IMR-90 (cell line): ENCODE measurements around the gene MGRN1. TPM values are rescaled to one million over a fixed set of nuclear protein-coding genes. Genes with fewer than 3 reads are reported as not detected.

Experiments used
- ATAC-seq: fragments of 200-7000 bp; cut with Tn5 transposase; 2 replicates; pipeline ENCODE4 v1.9.1; 2020; ENCODE audit warnings: low read depth, mild to moderate bottlenecking, moderate library complexity
- BruUV-seq: library from RNA; stranded (reverse); fragments of 400-500 nt; replicated peaks from 2 replicates; lab custom pipeline; 2021; lab: Mats Ljungman, UMichigan
- CTCF ChIA-PET: fragments of 300-600 bp; formaldehyde crosslinking; extraction: SDS; loops from one replicate; lab custom pipeline; 2021; ENCODE audit warnings: antibody characterized with exemption; lab: Yijun Ruan, JAX
- POLR2A ChIA-PET: fragments of 300-600 bp; sonication (Branson Sonifier 250); formaldehyde crosslinking; loops from one replicate; lab custom pipeline; 2022; ENCODE audit warnings: antibody characterized with exemption; ENCODE audit not compliant: unreplicated experiment; lab: Charles Lee
- DNase-seq: peaks from one replicate; pipeline ENCODE4 v3.0.0; 2013
- H2AFZ ChIP-seq: replicated peaks from 2 replicates; pipeline ENCODE3; 2013; ENCODE audit warnings: low read length, mild to moderate bottlenecking; ENCODE audit not compliant: poor library complexity
- H2AK5ac ChIP-seq: 2 replicates; pipeline ENCODE4 v1.6.1; 2013; ENCODE audit warnings: low read depth, low read length, inconsistent platforms
- H2AK9ac ChIP-seq: replicated peaks from 2 replicates; pipeline ENCODE3; 2013; ENCODE audit warnings: mild to moderate bottlenecking, low read depth, low read length, moderate library complexity; ENCODE audit not compliant: poor library complexity
- H2BK120ac ChIP-seq: 2 replicates; pipeline ENCODE4 v1.6.1; 2013; ENCODE audit warnings: low read depth, low read length, inconsistent platforms
- H2BK15ac ChIP-seq: 3 replicates; pipeline ENCODE4 v1.6.1; 2013; ENCODE audit warnings: low read depth, low read length, inconsistent platforms
- H2BK20ac ChIP-seq: 2 replicates; pipeline ENCODE4 v1.6.1; 2013; ENCODE audit warnings: low read depth, mild to moderate bottlenecking, inconsistent platforms, low read length, moderate library complexity
- H2BK5ac ChIP-seq: 2 replicates; pipeline ENCODE4 v1.6.1; 2013; ENCODE audit warnings: mild to moderate bottlenecking, low read depth, low read length, inconsistent platforms; ENCODE audit not compliant: poor library complexity, severe bottlenecking
- H3K14ac ChIP-seq: replicated peaks from 2 replicates; pipeline ENCODE4 v1.6.1; 2013; ENCODE audit warnings: low read depth, low read length, inconsistent platforms
- H3K18ac ChIP-seq: 2 replicates; pipeline ENCODE4 v1.6.1; 2013; ENCODE audit warnings: low read depth, low read length, control low read depth
- H3K23ac ChIP-seq: 2 replicates; pipeline ENCODE4 v1.6.1; 2013; ENCODE audit warnings: low read depth, low read length, inconsistent platforms
- H3K27ac ChIP-seq: 2 replicates; pipeline ENCODE4 v1.5.1; 2013; ENCODE audit warnings: mild to moderate bottlenecking, control low read depth, low read length; ENCODE audit not compliant: insufficient read depth
- H3K27me3 ChIP-seq: 2 replicates; pipeline ENCODE4 v1.6.1; 2013; ENCODE audit warnings: low read length; ENCODE audit not compliant: control insufficient read depth, insufficient read depth
- H3K36me3 ChIP-seq: 2 replicates; pipeline ENCODE4 v1.6.1; 2013; ENCODE audit warnings: low read length, mixed read lengths; ENCODE audit not compliant: control insufficient read depth, insufficient read depth
- H3K4ac ChIP-seq: 2 replicates; pipeline ENCODE4 v1.6.1; 2013; ENCODE audit warnings: low read depth, low read length, inconsistent platforms
- H3K4me1 ChIP-seq: 2 replicates; pipeline ENCODE4 v1.6.1; 2013; ENCODE audit warnings: low read length, mixed read lengths; ENCODE audit not compliant: control insufficient read depth, insufficient read depth
- H3K4me2 ChIP-seq: 2 replicates; pipeline ENCODE4 v1.6.1; 2013; ENCODE audit warnings: low read depth, mild to moderate bottlenecking, control low read depth, low read length, moderate library complexity
- H3K4me3 ChIP-seq: 2 replicates; pipeline ENCODE4 v1.5.1; 2013; ENCODE audit warnings: low read depth, mild to moderate bottlenecking, control low read depth, low read length, moderate library complexity; ENCODE audit not compliant: insufficient read depth
- H3K56ac ChIP-seq: 2 replicates; pipeline ENCODE4 v1.6.1; 2013; ENCODE audit warnings: low read length, inconsistent platforms; ENCODE audit not compliant: insufficient read depth; ENCODE audit errors: extremely low read depth
- H3K79me1 ChIP-seq, 2 experiments: 2 replicates each; pipeline ENCODE4 v1.6.1; 2013; ENCODE audit warnings: low read length in 2 of 2, inconsistent platforms in 1 of 2, low read depth in 1 of 2
- H3K9ac ChIP-seq: 2 replicates; pipeline ENCODE4 v1.6.1; 2013; ENCODE audit warnings: low read depth, low read length, control low read depth
- H3K9me1 ChIP-seq: 2 replicates; pipeline ENCODE4 v1.6.1; 2013; ENCODE audit warnings: low read length, inconsistent platforms; ENCODE audit not compliant: insufficient read depth
- H3K9me3 ChIP-seq: 2 replicates; pipeline ENCODE4 v1.6.1; 2013; ENCODE audit warnings: low read length; ENCODE audit not compliant: control insufficient read depth, insufficient read depth
- H4K20me1 ChIP-seq: 2 replicates; pipeline ENCODE4 v1.6.1; 2013; ENCODE audit warnings: low read length, inconsistent platforms; ENCODE audit not compliant: insufficient read depth
- H4K5ac ChIP-seq: 2 replicates; pipeline ENCODE4 v1.6.1; 2013; ENCODE audit warnings: mild to moderate bottlenecking, low read depth, low read length, control low read depth
- H4K8ac ChIP-seq, 2 experiments: 2 replicates each; pipeline ENCODE4 v1.6.1; 2013; ENCODE audit warnings: low read depth in 2 of 2, low read length in 2 of 2, control low read depth in 1 of 2, inconsistent platforms in 1 of 2
- H4K91ac ChIP-seq: 2 replicates; pipeline ENCODE4 v1.6.1; 2013; ENCODE audit warnings: low read depth, low read length, inconsistent platforms; ENCODE audit not compliant: insufficient read depth
- BHLHE40 ChIP-seq: fragments of 150-350 bp; IDR thresholded peaks from 2 replicates; pipeline ENCODE4 v1.6.1; 2016; ENCODE audit warnings: mild to moderate bottlenecking, low read depth, low read length
- CEBPB ChIP-seq: IDR thresholded peaks from 2 replicates; pipeline ENCODE4 v1.6.1; 2012; ENCODE audit warnings: low read depth, low read length, improper control_type of control experiment
- CHD1 ChIP-seq: IDR thresholded peaks from 2 replicates; pipeline ENCODE4 v1.6.1; 2012; ENCODE audit warnings: low read depth, low read length, improper control_type of control experiment
- CTCF ChIP-seq: conservative IDR thresholded peaks from 2 replicates; pipeline ENCODE4 v1.5.1; 2012; ENCODE audit warnings: mild to moderate bottlenecking, low read depth, low read length, improper control_type of control experiment
- ELK1 ChIP-seq: fragments of 150-350 bp; IDR thresholded peaks from 2 replicates; pipeline ENCODE4 v1.6.1; 2016; ENCODE audit warnings: low read depth, mild to moderate bottlenecking, low read length, moderate library complexity, borderline replicate concordance
- FOS ChIP-seq: fragments of 150-350 bp; IDR thresholded peaks from 2 replicates; pipeline ENCODE4 v1.6.1; 2016; ENCODE audit warnings: low read depth, low read length
- MAFK ChIP-seq: IDR thresholded peaks from 2 replicates; pipeline ENCODE4 v1.6.1; 2012; ENCODE audit warnings: low read depth, low read length, improper control_type of control experiment
- MAZ ChIP-seq: IDR thresholded peaks from 2 replicates; pipeline ENCODE4 v1.6.1; 2012; ENCODE audit warnings: low read depth, mild to moderate bottlenecking, low read length, improper control_type of control experiment, moderate library complexity, borderline replicate concordance
- MXI1 ChIP-seq: IDR thresholded peaks from 2 replicates; pipeline ENCODE4 v1.6.1; 2012; ENCODE audit warnings: low read depth, mild to moderate bottlenecking, low read length, moderate library complexity, borderline replicate concordance
- NFE2L2 ChIP-seq: fragments of 150-350 bp; IDR thresholded peaks from 2 replicates; pipeline ENCODE4 v1.6.1; 2016; ENCODE audit warnings: low read depth, mild to moderate bottlenecking, low read length
- POLR2A ChIP-seq: IDR thresholded peaks from 2 replicates; pipeline ENCODE4 v1.6.1; 2012; ENCODE audit warnings: mild to moderate bottlenecking, low read depth, low read length
- RAD21 ChIP-seq: IDR thresholded peaks from 2 replicates; pipeline ENCODE4 v1.6.1; 2012; ENCODE audit warnings: low read length, improper control_type of control experiment
- RCOR1 ChIP-seq: IDR thresholded peaks from 2 replicates; pipeline ENCODE4 v1.6.1; 2012; ENCODE audit warnings: mild to moderate bottlenecking, low read length, improper control_type of control experiment; ENCODE audit not compliant: insufficient replicate concordance
- RFX5 ChIP-seq: IDR thresholded peaks from 2 replicates; pipeline ENCODE4 v1.8.0; 2012; ENCODE audit warnings: low read depth, mild to moderate bottlenecking, low read length, moderate library complexity
- SMC3 ChIP-seq: fragments of 150-350 bp; IDR thresholded peaks from 2 replicates; pipeline ENCODE4 v1.6.1; 2016; ENCODE audit warnings: low read depth, mild to moderate bottlenecking, antibody characterized with exemption, low read length, moderate library complexity
- WGBS, 2 experiments: methylation state at CpG; one replicate each; pipeline versions ENCODE4 v1.1.5 to v1.1.7; 2013; ENCODE audit warnings: missing lambda C conversion rate in 2 of 2; ENCODE audit not compliant: insufficient read length in 1 of 2; ENCODE audit errors: extremely low coverage in 2 of 2; 5-methylcytosine and 5-hydroxymethylcytosine counted together
- dilution Hi-C: fragments of 300-500 bp; cut with HindIII; formaldehyde crosslinking; loops from one replicate; pipeline ENCODE4 v1.14.3; 2018; ENCODE audit warnings: low sequenced_read_pairs; ENCODE audit not compliant: unreplicated experiment
- in situ Hi-C: fragments of 300-500 bp; cut with MboI; formaldehyde crosslinking; loops from 3 replicates; pipeline ENCODE4 v1.14.3; 2019; ENCODE audit warnings: low sequenced_read_pairs, inconsistent platforms, mixed read lengths
- intact Hi-C: fragments of 100-400 bp; cut with micrococcal nuclease; formaldehyde crosslinking; loops from 2 replicates; pipeline ENCODE4 v1.10.0; 2022
- polyA plus RNA-seq, 3 experiments: library from polyadenylated mRNA; depleted of rRNA; stranded (reverse); fragments of >200 nt; gene quantifications; 2 replicates each; pipeline ENCODE4 v1.2.3, GENCODE V29; 2012; ENCODE audit warnings: low replicate concordance in 1 of 3
- total RNA-seq: library from RNA; depleted of rRNA; stranded (reverse); fragments of >200 nt; gene quantifications from 2 replicates; pipeline ENCODE4 v1.2.3, GENCODE V29; 2012
- TF ChIP-seq, protein P1 (sequence below): fragments of 150-350 bp; IDR thresholded peaks from 2 replicates; pipeline ENCODE4 v1.6.1; 2017; ENCODE audit warnings: mild to moderate bottlenecking, antibody characterized with exemption, low read length, low read depth

The MGRN1 gene
- total and polyA plus RNA-seq, 2 of the 4 experiments (the other 2 are of a cell fraction), result 11.7 to 32.7 TPM

GRCh38 chr16:4654964-4655590, 30.5 kb downstream of the MGRN1 start:
- H2BK5ac ChIP-seq, result no peak overlapping the region
- H3K4me3 ChIP-seq, result no peak overlapping the region
- POLR2A ChIA-PET, result no interaction called here
- TF ChIP-seq CHD1 (no peak), RFX5 (no peak), RCOR1 (no peak), POLR2A (no peak), ELK1 (no peak), CTCF (no peak), RAD21 (no peak), MAZ (no peak), SMC3 (no peak), FOS (no peak), BHLHE40 (no peak), MXI1 (no peak), NFE2L2 (no peak), MAFK (no peak), CEBPB (no peak)
- TF ChIP-seq, protein P1, sequence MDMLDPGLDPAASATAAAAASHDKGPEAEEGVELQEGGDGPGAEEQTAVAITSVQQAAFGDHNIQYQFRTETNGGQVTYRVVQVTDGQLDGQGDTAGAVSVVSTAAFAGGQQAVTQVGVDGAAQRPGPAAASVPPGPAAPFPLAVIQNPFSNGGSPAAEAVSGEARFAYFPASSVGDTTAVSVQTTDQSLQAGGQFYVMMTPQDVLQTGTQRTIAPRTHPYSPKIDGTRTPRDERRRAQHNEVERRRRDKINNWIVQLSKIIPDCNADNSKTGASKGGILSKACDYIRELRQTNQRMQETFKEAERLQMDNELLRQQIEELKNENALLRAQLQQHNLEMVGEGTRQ, result no peak
- no peak overlapping the region for H4K91ac ChIP-seq
- peaks cover 0 to 25% of the 10 kb centered on the region in 2 experiments; a peak in 3 of 4 replicates for H3K79me1 ChIP-seq
- no TSS peak for BruUV-seq
- no peaks in the 10 kb centered on the region for H3K9me3 ChIP-seq
- no peak overlapping the region for H2BK20ac ChIP-seq
- H3K27ac ChIP-seq, result no peak overlapping the region
- dilution Hi-C loops, result no loop called here
- no peak overlapping the region for H3K56ac ChIP-seq
- no peak overlapping the region for H2AK5ac ChIP-seq
- H3K4me2 ChIP-seq, result no peak overlapping the region
- ATAC-seq (no peak), DNase-seq (no peak)
- no peak overlapping the region for H2BK15ac ChIP-seq
- no peak overlapping the region for H4K5ac ChIP-seq
- H4K20me1 ChIP-seq, result peaks cover 25% of the 10 kb centered on the region
- peaks cover 65% of the 10 kb centered on the region for H3K36me3 ChIP-seq
- no peak overlapping the region for H2AK9ac ChIP-seq
- H3K27me3 ChIP-seq, result no peaks in the 10 kb centered on the region
- no peaks in the 10 kb centered on the region for H3K4me1 ChIP-seq
- WGBS, 2 experiments, result 50% methylated on average over 1 of the region's 12 CpGs; no CpG with 5 or more reads in 1 of the 2 experiments
- intact Hi-C loops, result no loop called here
- H2AFZ ChIP-seq, result no peak overlapping the region
- no peak overlapping the region for H3K9ac ChIP-seq
- H3K23ac ChIP-seq, result no peak overlapping the region
- H2BK120ac ChIP-seq, result no peak overlapping the region
- H3K9me1 ChIP-seq, result no peaks in the 10 kb centered on the region
- no peak overlapping the region for H3K14ac ChIP-seq
- in situ Hi-C loops, result no loop called here
- no peak overlapping the region for H3K18ac ChIP-seq
- H4K8ac ChIP-seq, result no peak overlapping the region
- H3K4ac ChIP-seq, result no peak overlapping the region
- CTCF ChIA-PET, result no interaction called here
